Liver (tissue), 9 donors: Measurements from ENCODE around the gene RASGRP4. TPM values are rescaled to one million over a fixed set of nuclear protein-coding genes. Genes with fewer than 3 reads are reported as not detected.

Source experiments
- DNase-seq: peaks from one replicate; pipeline ENCODE4 v3.0.0-alpha.2; 2017; ENCODE audit warnings: low spot score
- H3K27ac ChIP-seq, 2 donors: one replicate each; pipeline ENCODE4 v1.7.0; 2013; ENCODE audit warnings: inconsistent platforms in 2 of 2, low read length in 2 of 2, control low read depth in 1 of 2, low read depth in 1 of 2, mild to moderate bottlenecking in 1 of 2
- H3K27me3 ChIP-seq, 4 donors: one replicate each; pipeline versions ENCODE4 v1.6.1 to v1.7.0; 2013; ENCODE audit warnings: low read length in 3 of 4, inconsistent platforms in 1 of 4, mild to moderate bottlenecking in 1 of 4, moderate library complexity in 1 of 4; ENCODE audit not compliant: control insufficient read depth in 4 of 4, insufficient read depth in 4 of 4
- H3K36me3 ChIP-seq, 4 donors: one replicate each; pipeline versions ENCODE4 v1.6.1 to v1.7.0; 2013; ENCODE audit warnings: low read length in 3 of 4, mild to moderate bottlenecking in 3 of 4, low read depth in 1 of 4, moderate library complexity in 1 of 4; ENCODE audit not compliant: control insufficient read depth in 4 of 4, insufficient read depth in 3 of 4
- H3K4me1 ChIP-seq, 4 donors: one replicate each; pipeline versions ENCODE4 v1.6.1 to v1.7.0; 2013; ENCODE audit warnings: low read length in 3 of 4, mild to moderate bottlenecking in 3 of 4, moderate library complexity in 1 of 4; ENCODE audit not compliant: control insufficient read depth in 4 of 4, insufficient read depth in 4 of 4
- H3K4me3 ChIP-seq, 3 donors: one replicate each; pipeline versions ENCODE4 v1.6.1 to v1.7.0; 2013; ENCODE audit warnings: low read length in 3 of 3, control low read depth in 1 of 3, low read depth in 1 of 3, mild to moderate bottlenecking in 1 of 3
- H3K9ac ChIP-seq, 2 donors: one replicate each; pipeline ENCODE4 v1.7.0; 2013; ENCODE audit warnings: low read length in 2 of 2, mild to moderate bottlenecking in 2 of 2, moderate library complexity in 2 of 2, control low read depth in 1 of 2, low read depth in 1 of 2
- H3K9me3 ChIP-seq, 4 donors: one replicate each; pipeline versions ENCODE4 v1.6.1 to v1.7.0; 2013; ENCODE audit warnings: low read length in 3 of 4; ENCODE audit not compliant: control insufficient read depth in 4 of 4
- EGR1 ChIP-seq, 2 donors: IDR thresholded peaks; 2 replicates each; pipeline ENCODE4 v1.6.1; 2016 to 2018; ENCODE audit warnings: antibody characterized with exemption in 2 of 2, low read depth in 2 of 2
- FOXA1 ChIP-seq: IDR thresholded peaks from 2 replicates; pipeline ENCODE4 v1.6.1; 2016; ENCODE audit warnings: antibody characterized with exemption
- FOXA2 ChIP-seq: IDR thresholded peaks from 2 replicates; pipeline ENCODE4 v1.6.1; 2016; ENCODE audit warnings: antibody characterized with exemption
- GABPA ChIP-seq, 2 donors: IDR thresholded peaks in 1 of 2; conservative IDR thresholded peaks in 1 of 2; 2 replicates each; pipeline ENCODE4 v1.6.1; 2016; ENCODE audit warnings: antibody characterized with exemption in 2 of 2, mild to moderate bottlenecking in 1 of 2, moderate library complexity in 1 of 2
- HNF4A ChIP-seq, 2 donors: conservative IDR thresholded peaks; 2 replicates each; pipeline ENCODE4 v1.6.1; 2016; ENCODE audit warnings: antibody characterized with exemption in 2 of 2, mild to moderate bottlenecking in 2 of 2
- HNF4G ChIP-seq: IDR thresholded peaks from 2 replicates; pipeline ENCODE4 v1.6.1; 2016; ENCODE audit warnings: antibody characterized with exemption
- JUND ChIP-seq, 2 donors: IDR thresholded peaks; 2 replicates each; pipeline ENCODE4 v1.6.1; 2016; ENCODE audit warnings: antibody characterized with exemption in 2 of 2
- MAX ChIP-seq: IDR thresholded peaks from 2 replicates; pipeline ENCODE4 v1.6.1; 2016; ENCODE audit warnings: antibody characterized with exemption
- NR2F2 ChIP-seq: IDR thresholded peaks from 2 replicates; pipeline ENCODE4 v1.6.1; 2016; ENCODE audit warnings: antibody characterized with exemption
- RAD21 ChIP-seq, 2 donors: IDR thresholded peaks; 2 replicates each; pipeline ENCODE4 v1.6.1; 2016; ENCODE audit warnings: antibody characterized with exemption in 2 of 2, mild to moderate bottlenecking in 2 of 2
- REST ChIP-seq: IDR thresholded peaks from 2 replicates; pipeline ENCODE4 v1.6.1; 2016; ENCODE audit warnings: antibody characterized with exemption, mild to moderate bottlenecking
- RXRA ChIP-seq, 2 donors: IDR thresholded peaks; 2 replicates each; pipeline ENCODE4 v1.6.1; 2017 to 2018; ENCODE audit warnings: antibody characterized with exemption in 2 of 2, mild to moderate bottlenecking in 1 of 2
- SP1 ChIP-seq: IDR thresholded peaks from 2 replicates; pipeline ENCODE4 v1.6.1; 2018; ENCODE audit warnings: antibody characterized with exemption, mild to moderate bottlenecking
- TAF1 ChIP-seq: conservative IDR thresholded peaks from 2 replicates; pipeline ENCODE4 v1.6.1; 2016; ENCODE audit warnings: antibody characterized with exemption, mild to moderate bottlenecking
- YY1 ChIP-seq: IDR thresholded peaks from 2 replicates; pipeline ENCODE4 v1.6.1; 2016; ENCODE audit warnings: antibody characterized with exemption, mild to moderate bottlenecking
- WGBS: extraction: QIAGEN DNeasy Blood & Tissue Kit; methylation state at CpG from one replicate; pipeline ENCODE4 v1.1.7; 2013; 5-methylcytosine and 5-hydroxymethylcytosine counted together
- polyA plus RNA-seq, 2 donors: library from polyadenylated mRNA; stranded (reverse) in 1 of 2; unstranded in 1 of 2; fragments of 200-250 nt in 1 of 2; fragments of >200 nt in 1 of 2; fragmentation: Nextera tagmentation in 1 of 2; extraction: Ambion mirVana in 1 of 2; gene quantifications; one replicate each; pipeline versions ENCODE4 v1.2.1 to v1.2.3, GENCODE V29; 2013 to 2015
- total RNA-seq, 2 donors: library from RNA; depleted of rRNA; stranded (reverse); fragments of >200 nt; gene quantifications; one replicate each; pipeline ENCODE4 v1.2.3, GENCODE V29; 2014
- TF ChIP-seq, protein P1 (sequence below): IDR thresholded peaks from 2 replicates; pipeline ENCODE4 v1.6.1; 2016; ENCODE audit warnings: antibody characterized with exemption
- TF ChIP-seq, protein P2 (sequence below): fragments of 150-350 bp; IDR thresholded peaks from 2 replicates; pipeline ENCODE4 v1.5.1; 2017; ENCODE audit warnings: improper control_type of control experiment, low read depth, low read length; ENCODE audit not compliant: missing input control
- TF ChIP-seq, protein P3 (sequence below): IDR thresholded peaks from 2 replicates; pipeline ENCODE4 v1.6.1; 2016; ENCODE audit warnings: antibody characterized with exemption
- donor health status: healthy.
- donor health status: healthy.
- donor health status: healthy.
- donor health status: healthy.
- donor health status: healthy.

The RASGRP4 gene
- total and polyA plus RNA-seq, 4 donors: 0.60 to 2.4 (median 1.6) TPM

- DNase-seq: no peak
- Histone ChIP-seq H3K27ac (no peak overlapping the region), H3K4me1 (peaks cover 0 to 4% (median 0%) of the 10 kb centered on the region in 4 donors), H3K27me3 (no peaks in the 10 kb centered on the region), H3K9ac (no peak overlapping the region), H3K36me3 (no peaks in the 10 kb centered on the region), H3K4me3 (no peak overlapping the region), H3K9me3 (no peaks in the 10 kb centered on the region)
- WGBS: 85% methylated on average over 7 of the region's 7 CpGs
- TF ChIP-seq REST: no peak
- no peak for TF ChIP-seq YY1
- TF ChIP-seq HNF4A (conservative IDR thresholded peaks at IDR 0.05): no peak
- TF ChIP-seq GABPA (IDR thresholded peaks at IDR 0.05 in 1 of 2, conservative IDR thresholded peaks at IDR 0.05 in 1 of 2): no peak
- TF ChIP-seq FOXA2: no peak
- TF ChIP-seq RXRA (IDR thresholded peaks at IDR 0.05): no peak
- TF ChIP-seq TAF1: no peak
Measured at GRCh38 chr19:38422438-38422837, 3.6 kb downstream of the RASGRP4 start.

GRCh38 chr19:38421856-38422255 is 4.2 kb downstream of the RASGRP4 start:
- WGBS: 83% methylated on average over 14 of the region's 14 CpGs
- Histone ChIP-seq H3K9ac (no peak overlapping the region), H3K27me3 (no peaks in the 10 kb centered on the region), H3K9me3 (no peaks in the 10 kb centered on the region), H3K4me1 (peaks cover 0 to 4% (median 0%) of the 10 kb centered on the region in 4 donors), H3K4me3 (no peak overlapping the region), H3K27ac (no peak overlapping the region), H3K36me3 (no peaks in the 10 kb centered on the region)
- DNase-seq: no peak
- TF ChIP-seq MAX (no peak), YY1 (no peak), JUND (IDR thresholded peaks at IDR 0.05) (no peak), FOXA2 (no peak), TAF1 (no peak), HNF4A (conservative IDR thresholded peaks at IDR 0.05) (no peak), HNF4G (no peak), EGR1 (IDR thresholded peaks at IDR 0.05; ENCODE audit: low read depth in 2 of 2) (no peak), FOXA1 (no peak), NR2F2 (no peak), SP1 (no peak), REST (no peak), RAD21 (IDR thresholded peaks at IDR 0.05) (no peak), RXRA (IDR thresholded peaks at IDR 0.05) (no peak)
- TF ChIP-seq, protein P1, sequence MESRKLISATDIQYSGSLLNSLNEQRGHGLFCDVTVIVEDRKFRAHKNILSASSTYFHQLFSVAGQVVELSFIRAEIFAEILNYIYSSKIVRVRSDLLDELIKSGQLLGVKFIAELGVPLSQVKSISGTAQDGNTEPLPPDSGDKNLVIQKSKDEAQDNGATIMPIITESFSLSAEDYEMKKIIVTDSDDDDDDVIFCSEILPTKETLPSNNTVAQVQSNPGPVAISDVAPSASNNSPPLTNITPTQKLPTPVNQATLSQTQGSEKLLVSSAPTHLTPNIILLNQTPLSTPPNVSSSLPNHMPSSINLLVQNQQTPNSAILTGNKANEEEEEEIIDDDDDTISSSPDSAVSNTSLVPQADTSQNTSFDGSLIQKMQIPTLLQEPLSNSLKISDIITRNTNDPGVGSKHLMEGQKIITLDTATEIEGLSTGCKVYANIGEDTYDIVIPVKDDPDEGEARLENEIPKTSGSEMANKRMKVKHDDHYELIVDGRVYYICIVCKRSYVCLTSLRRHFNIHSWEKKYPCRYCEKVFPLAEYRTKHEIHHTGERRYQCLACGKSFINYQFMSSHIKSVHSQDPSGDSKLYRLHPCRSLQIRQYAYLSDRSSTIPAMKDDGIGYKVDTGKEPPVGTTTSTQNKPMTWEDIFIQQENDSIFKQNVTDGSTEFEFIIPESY: no peak
- TF ChIP-seq, protein P2, sequence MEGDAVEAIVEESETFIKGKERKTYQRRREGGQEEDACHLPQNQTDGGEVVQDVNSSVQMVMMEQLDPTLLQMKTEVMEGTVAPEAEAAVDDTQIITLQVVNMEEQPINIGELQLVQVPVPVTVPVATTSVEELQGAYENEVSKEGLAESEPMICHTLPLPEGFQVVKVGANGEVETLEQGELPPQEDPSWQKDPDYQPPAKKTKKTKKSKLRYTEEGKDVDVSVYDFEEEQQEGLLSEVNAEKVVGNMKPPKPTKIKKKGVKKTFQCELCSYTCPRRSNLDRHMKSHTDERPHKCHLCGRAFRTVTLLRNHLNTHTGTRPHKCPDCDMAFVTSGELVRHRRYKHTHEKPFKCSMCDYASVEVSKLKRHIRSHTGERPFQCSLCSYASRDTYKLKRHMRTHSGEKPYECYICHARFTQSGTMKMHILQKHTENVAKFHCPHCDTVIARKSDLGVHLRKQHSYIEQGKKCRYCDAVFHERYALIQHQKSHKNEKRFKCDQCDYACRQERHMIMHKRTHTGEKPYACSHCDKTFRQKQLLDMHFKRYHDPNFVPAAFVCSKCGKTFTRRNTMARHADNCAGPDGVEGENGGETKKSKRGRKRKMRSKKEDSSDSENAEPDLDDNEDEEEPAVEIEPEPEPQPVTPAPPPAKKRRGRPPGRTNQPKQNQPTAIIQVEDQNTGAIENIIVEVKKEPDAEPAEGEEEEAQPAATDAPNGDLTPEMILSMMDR: no peak
- TF ChIP-seq, protein P3, sequence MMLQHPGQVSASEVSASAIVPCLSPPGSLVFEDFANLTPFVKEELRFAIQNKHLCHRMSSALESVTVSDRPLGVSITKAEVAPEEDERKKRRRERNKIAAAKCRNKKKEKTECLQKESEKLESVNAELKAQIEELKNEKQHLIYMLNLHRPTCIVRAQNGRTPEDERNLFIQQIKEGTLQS: no peak
